Measurements from ENCODE around the gene HNMT. TPM values are rescaled to one million over a fixed set of nuclear protein-coding genes. Genes with fewer than 3 reads are reported as not detected.
A peak's percentile ranks its signal among the peaks of the same experiment; 100 is the strongest.

The HNMT gene
- total and polyA plus RNA-seq, 5 experiments from 2014 or later: 0.11 to 0.46 (median 0.34) TPM; not detected in 2

DNA sequence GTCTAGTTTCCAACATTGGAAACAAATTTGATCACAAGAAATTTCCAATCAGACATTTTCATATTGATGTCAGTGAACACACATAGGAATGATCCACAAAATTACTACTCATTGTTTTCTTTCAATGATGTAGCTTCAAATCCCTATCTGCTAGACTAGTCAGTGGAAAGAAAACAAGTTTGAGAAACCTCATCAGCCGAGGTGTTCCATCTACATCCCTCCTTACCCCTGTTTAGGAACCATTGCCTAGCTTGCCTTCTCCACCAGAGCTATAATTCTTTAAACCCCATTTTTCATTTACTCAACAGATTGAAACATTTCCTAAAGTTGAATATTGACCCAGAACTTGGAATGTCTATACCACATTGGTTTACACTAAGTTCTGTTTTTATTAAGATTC lies 45.3 kb downstream of the HNMT start:
- peak overlapping the region in 1 of 10 donors; percentile 63 for H3K27ac Mint-ChIP-seq
- H3K36me3 Mint-ChIP-seq: no peaks in the 10 kb centered on the region
- POLR2A ChIA-PET: no interaction called here
- ATAC-seq: no peak
- no peak overlapping the region for H3K4me3 Mint-ChIP-seq
- DNase-seq: no peak
- H3K9me3 Mint-ChIP-seq: peaks cover 0 to 10% (median 0%) of the 10 kb centered on the region in 9 donors
- H3K27me3 Mint-ChIP-seq: peaks cover 0 to 9% (median 0%) of the 10 kb centered on the region in 5 donors
- no peaks in the 10 kb centered on the region for H3K4me1 Mint-ChIP-seq

DNA sequence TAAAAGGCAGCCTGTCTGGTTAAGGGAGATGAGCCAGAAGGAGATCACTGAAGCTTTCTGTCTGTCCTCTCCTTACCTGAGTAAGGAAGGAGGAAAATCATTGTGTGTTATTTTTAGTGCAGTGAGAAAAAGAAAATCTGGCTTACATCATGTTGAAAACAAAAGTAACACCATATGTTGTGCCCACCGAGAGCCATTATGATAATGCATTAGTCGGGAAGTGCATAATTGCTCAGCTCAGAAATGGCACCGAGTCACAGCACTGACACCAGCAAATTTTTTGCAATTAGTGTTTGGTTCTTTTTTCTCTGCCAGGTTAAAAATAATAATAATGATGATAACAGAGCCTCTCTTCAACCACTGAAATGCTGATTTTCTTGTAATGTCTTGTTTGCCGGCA lies 46.6 kb downstream of the HNMT start:
- Mint-ChIP-seq H3K27me3 (peaks cover 0 to 9% (median 0%) of the 10 kb centered on the region in 5 donors), H3K4me3 (no peak overlapping the region), H3K4me1 (no peaks in the 10 kb centered on the region), H3K9me3 (peaks cover 0 to 10% (median 0%) of the 10 kb centered on the region in 9 donors), H3K36me3 (no peaks in the 10 kb centered on the region), H3K27ac (no peak overlapping the region)
- DNase-seq (no peak), ATAC-seq (no peak)
- POLR2A ChIA-PET: no interaction called here

DNA sequence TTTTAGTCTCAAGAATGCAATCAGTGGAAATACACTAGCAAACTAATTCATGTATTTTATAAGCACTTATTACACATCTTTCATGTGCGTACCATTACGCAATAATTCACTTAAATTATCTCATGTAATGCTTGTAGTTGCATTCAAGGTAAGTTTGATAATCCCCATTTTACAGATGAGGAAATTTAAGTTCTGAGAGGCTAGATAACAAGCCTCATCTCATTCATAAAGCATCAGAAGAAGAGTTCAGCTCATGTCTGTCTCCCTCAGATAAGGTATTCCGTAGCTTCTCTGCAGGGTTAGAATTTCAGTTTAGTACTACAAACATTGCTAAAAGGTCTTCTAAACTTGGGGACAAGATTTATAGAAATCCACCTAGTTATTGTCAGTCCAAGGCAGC lies 47.8 kb downstream of the HNMT start:
- DNase-seq (no peak), ATAC-seq (no peak)
- Mint-ChIP-seq H3K36me3 (no peaks in the 10 kb centered on the region), H3K27me3 (peaks cover 0 to 9% (median 0%) of the 10 kb centered on the region in 5 donors), H3K4me1 (no peaks in the 10 kb centered on the region), H3K4me3 (no peak overlapping the region), H3K27ac (no peak overlapping the region), H3K9me3 (peaks cover 0 to 10% (median 0%) of the 10 kb centered on the region in 9 donors)
- POLR2A ChIA-PET: no interaction called here

DNA sequence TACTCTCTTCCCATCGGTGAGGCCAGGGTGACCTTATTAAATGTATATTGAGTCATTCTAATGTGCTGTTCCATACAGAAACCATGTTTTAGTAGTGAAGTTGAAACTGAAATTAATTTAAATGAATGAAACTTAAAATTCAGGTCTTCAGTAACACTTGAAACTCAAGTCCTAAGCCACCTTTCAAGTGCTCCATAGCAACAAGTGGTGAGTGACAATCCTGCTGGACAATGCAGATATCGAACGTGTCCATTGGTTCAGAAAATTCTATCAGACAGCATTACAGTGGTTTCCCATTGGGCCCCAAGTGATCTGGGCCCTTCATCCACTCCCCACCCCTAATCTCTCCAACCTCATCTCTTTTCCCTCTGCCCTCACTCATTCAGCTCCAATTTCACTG lies 48.7 kb downstream of the HNMT start:
- Mint-ChIP-seq H3K4me3 (no peak overlapping the region), H3K36me3 (no peaks in the 10 kb centered on the region), H3K4me1 (no peaks in the 10 kb centered on the region), H3K9me3 (peaks cover 0 to 7% (median 0%) of the 10 kb centered on the region in 9 donors), H3K27me3 (peaks cover 0 to 3% (median 0%) of the 10 kb centered on the region in 5 donors), H3K27ac (no peak overlapping the region)
- DNase-seq (no peak), ATAC-seq (no peak)
- POLR2A ChIA-PET: no interaction called here

DNA sequence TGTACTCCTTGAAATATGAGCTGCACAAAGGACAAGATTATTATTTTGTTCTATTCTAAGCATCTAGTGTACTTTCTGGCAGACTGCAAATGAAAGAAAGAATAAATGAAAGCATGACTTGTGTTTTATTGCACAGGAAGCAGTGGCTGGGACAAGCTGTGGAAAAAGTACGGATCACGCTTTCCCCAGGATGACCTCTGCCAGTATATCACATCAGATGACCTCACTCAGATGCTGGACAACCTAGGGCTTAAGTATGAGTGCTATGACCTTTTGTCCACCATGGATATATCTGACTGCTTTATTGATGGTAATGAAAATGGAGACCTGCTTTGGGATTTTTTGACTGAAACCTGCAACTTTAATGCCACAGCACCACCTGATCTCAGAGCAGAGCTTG lies 49.4 kb downstream of the HNMT start:
- ATAC-seq (no peak), DNase-seq (no peak)
- Mint-ChIP-seq H3K9me3 (peaks cover 0 to 3% (median 0%) of the 10 kb centered on the region in 9 donors), H3K27ac (no peak overlapping the region), H3K27me3 (peaks cover 0 to 3% (median 0%) of the 10 kb centered on the region in 5 donors), H3K4me3 (no peak overlapping the region), H3K36me3 (no peaks in the 10 kb centered on the region), H3K4me1 (no peaks in the 10 kb centered on the region)
- POLR2A ChIA-PET: no interaction called here

DNA sequence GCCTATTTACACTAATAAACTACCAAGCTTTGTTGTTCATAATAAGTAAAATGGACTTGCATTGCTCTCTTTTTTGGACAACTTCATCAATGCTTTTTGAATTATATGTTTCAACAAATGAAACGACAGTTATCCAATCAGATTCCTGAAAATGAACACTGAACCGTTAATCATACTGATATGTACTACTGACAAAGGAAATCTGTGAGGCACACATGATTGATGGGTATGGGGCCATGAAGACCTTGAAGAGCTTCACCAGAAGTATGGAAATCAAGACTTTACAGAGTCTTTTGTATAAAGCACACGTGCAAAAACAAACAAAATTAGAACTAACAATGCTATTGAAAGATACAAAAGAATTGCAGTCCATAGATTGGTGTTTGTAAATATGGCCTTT lies 51.2 kb downstream of the HNMT start:
- H3K27me3 Mint-ChIP-seq: peaks cover 0 to 3% (median 0%) of the 10 kb centered on the region in 5 donors
- no peak overlapping the region for H3K27ac Mint-ChIP-seq

DNA sequence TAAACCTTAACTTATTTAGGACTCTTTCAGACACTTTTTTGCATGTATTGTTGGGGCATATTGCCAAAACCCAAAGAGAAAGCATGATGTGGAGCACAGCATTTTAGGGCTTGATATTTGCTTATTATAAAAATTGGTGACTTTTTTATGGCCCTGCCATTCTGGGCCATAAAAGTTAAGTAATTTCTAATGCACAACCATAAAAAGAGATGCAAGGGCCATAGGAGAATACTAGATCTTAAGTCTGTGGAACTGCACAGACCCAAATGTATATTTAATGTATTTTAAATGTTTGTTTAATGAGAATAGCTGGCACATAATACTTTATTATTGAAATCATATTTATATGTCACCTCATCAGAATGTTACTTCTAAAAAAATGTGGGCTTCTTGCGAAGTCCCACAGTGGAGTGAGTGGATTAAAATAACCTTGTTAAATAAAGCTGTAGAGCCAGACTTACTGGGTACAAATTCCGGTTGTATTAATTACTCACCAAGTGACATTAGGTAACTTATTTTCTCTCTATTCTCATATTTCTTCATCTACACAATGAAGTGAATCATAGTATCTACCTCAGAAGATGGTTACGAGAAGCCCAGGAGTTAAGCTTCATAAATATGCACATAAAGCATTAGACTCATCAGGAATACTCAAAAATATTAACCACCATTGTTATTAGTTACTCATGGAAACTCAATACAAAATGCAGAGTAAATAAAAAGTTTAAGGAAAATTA lies 52.2 kb downstream of the HNMT start:
- H3K36me3 Mint-ChIP-seq: no peaks in the 10 kb centered on the region
- POLR2A ChIA-PET: no interaction called here
- ATAC-seq: no peak

More for the DNA sequence above, 51.2 kb downstream of the HNMT start:
- Mint-ChIP-seq H3K4me1 (no peaks in the 10 kb centered on the region), H3K9me3 (no peaks in the 10 kb centered on the region), H3K4me3 (no peak overlapping the region), H3K36me3 (no peaks in the 10 kb centered on the region)
- DNase-seq (no peak), ATAC-seq (no peak)
- POLR2A ChIA-PET: no interaction called here

DNA sequence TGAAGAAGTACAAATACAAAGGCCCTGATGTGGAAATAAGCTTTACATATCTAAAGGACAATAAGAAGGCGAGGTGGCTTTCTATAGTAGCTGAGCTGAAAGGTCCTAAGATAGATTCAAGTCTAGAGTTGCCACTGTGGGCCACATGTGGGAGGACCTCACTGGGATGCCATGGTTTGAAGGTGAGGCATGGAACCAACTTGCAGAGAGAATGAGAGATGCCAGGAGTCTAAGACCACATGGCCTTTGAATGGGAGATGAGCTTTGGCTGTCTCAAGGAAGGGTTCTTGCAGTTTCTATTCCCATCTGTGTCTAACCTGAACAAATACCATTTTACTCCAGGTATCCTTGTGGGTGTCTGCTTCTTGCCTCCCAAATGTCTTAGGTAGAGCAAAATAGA lies 53.6 kb downstream of the HNMT start:
- DNase-seq (no peak), ATAC-seq (no peak)
- Mint-ChIP-seq H3K4me1 (no peaks in the 10 kb centered on the region), H3K27ac (no peak overlapping the region), H3K36me3 (no peaks in the 10 kb centered on the region), H3K27me3 (peaks cover 0 to 3% (median 0%) of the 10 kb centered on the region in 5 donors), H3K4me3 (no peak overlapping the region), H3K9me3 (no peaks in the 10 kb centered on the region)
- POLR2A ChIA-PET: no interaction called here

More for the DNA sequence above, 52.2 kb downstream of the HNMT start:
- no peaks in the 10 kb centered on the region for H3K9me3 Mint-ChIP-seq
- no peak overlapping the region for H3K27ac Mint-ChIP-seq
- DNase-seq: no peak
- peaks cover 0 to 3% (median 0%) of the 10 kb centered on the region in 5 donors for H3K27me3 Mint-ChIP-seq
- H3K4me1 Mint-ChIP-seq: no peaks in the 10 kb centered on the region
- no peak overlapping the region for H3K4me3 Mint-ChIP-seq

DNA sequence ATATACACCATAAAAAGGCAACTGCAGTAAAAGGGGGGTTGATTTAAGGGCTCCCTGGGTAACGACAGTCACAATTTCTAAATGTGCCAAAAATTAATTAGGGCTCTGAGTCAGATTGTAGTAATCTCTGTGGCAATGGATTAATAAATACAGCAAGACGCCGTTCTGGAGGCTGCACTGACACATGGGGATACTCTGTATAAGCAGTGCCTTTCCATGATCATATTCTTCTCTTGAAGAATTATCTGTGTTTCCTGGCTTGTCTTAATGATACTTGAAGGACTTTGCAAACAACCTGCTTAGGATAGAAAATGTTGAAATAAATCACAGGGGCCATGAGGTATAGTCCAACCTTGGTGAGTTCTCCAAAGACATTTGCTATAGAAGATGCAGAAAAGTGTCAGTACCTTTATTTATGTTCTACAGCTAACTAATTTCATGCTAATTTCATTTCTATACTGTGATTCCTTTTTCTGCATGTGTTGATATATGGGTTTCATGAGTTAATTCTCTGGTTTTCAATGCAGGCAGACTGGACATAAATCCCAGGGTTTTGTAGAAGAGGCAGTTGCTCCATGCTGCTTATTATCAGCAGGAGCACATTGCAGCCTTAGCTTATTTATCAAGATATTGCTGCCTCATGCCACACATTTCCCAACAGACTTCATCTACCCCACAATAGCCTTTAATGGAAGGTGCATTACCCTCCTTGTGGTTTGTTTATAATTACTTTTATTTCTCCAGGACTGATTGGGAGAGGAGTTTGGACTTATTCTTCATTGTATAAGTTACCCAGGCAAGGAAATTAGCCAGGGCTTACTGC lies 54.8 kb downstream of the HNMT start:
- POLR2A ChIA-PET: no interaction called here
- H3K9me3 Mint-ChIP-seq: no peaks in the 10 kb centered on the region
- ATAC-seq (no peak), DNase-seq (no peak)
- no peaks in the 10 kb centered on the region for H3K36me3 Mint-ChIP-seq
- H3K4me3 Mint-ChIP-seq: no peak overlapping the region
- H3K27me3 Mint-ChIP-seq: peaks cover 0 to 3% (median 0%) of the 10 kb centered on the region in 5 donors
- no peak overlapping the region for H3K27ac Mint-ChIP-seq
- H3K4me1 Mint-ChIP-seq: no peaks in the 10 kb centered on the region

DNA sequence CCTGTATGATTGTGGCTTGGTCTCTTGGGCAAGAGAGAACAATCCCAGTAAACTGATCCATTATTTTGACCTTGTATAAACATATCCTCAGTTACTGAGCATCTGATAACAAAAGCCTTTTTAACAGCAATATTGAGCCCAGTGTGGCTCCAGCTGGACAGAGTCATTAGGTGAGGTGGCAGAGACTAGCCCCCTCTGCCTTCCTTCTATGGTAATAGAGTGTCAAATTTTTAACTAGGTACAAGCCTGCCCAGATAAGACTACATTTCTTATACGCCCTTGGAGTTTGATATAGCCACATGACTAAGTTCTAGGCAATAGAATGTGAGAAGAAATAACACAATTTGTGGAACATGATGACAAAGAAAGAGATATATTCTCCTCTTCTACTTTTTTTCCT lies 56.2 kb downstream of the HNMT start:
- DNase-seq (no peak), ATAC-seq (no peak)
- H3K36me3 Mint-ChIP-seq: no peaks in the 10 kb centered on the region
- H3K4me1 Mint-ChIP-seq: no peaks in the 10 kb centered on the region
- H3K27me3 Mint-ChIP-seq: peaks cover 0 to 3% (median 0%) of the 10 kb centered on the region in 5 donors
- POLR2A ChIA-PET: no interaction called here
- H3K27ac Mint-ChIP-seq: no peak overlapping the region
- no peaks in the 10 kb centered on the region for H3K9me3 Mint-ChIP-seq
- H3K4me3 Mint-ChIP-seq: no peak overlapping the region

DNA sequence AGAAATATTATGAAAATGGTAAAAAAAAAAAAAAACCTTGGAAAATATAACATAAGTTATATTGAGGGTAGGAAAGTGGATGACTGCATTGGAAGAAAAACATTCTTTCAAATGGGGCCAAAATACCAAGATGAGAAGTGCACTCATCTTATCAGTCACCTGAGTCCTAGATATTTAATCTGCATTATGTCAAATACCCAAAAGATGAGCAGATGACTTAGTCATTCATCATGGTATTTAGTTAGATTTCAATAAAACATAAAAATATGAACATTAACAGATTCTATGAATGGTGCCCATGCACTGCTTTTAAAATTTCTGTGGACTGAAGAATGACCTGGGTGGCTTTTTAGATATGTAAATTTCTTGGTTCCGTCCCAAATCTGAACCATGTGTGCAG lies 56.9 kb downstream of the HNMT start:
- DNase-seq (no peak), ATAC-seq (no peak)
- POLR2A ChIA-PET: no interaction called here
- no peaks in the 10 kb centered on the region for H3K27me3 Mint-ChIP-seq
- no peak overlapping the region for H3K4me3 Mint-ChIP-seq
- no peaks in the 10 kb centered on the region for H3K36me3 Mint-ChIP-seq
- no peaks in the 10 kb centered on the region for H3K9me3 Mint-ChIP-seq
- no peak overlapping the region for H3K27ac Mint-ChIP-seq
- H3K4me1 Mint-ChIP-seq: no peaks in the 10 kb centered on the region

DNA sequence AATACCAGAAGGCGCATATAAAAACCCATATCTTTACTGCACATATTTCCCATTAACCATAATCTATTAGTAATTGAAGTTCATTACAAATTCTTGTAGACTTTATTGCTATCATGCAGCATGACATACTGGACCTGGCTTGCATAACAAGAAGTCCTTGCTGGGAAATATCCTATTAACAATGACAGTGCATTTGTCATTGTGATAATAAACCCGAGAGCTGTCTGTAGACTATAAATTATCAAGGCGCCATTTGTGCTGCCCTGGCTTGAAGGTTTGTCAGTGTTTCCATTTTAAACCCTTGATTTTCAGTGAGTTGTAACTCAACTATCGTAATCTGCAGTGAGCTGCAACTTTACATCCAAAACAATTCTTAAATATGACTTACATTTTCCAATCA lies 59.0 kb downstream of the HNMT start:
- Mint-ChIP-seq H3K27ac (no peak overlapping the region), H3K36me3 (no peaks in the 10 kb centered on the region), H3K4me1 (no peaks in the 10 kb centered on the region), H3K27me3 (no peaks in the 10 kb centered on the region), H3K4me3 (no peak overlapping the region), H3K9me3 (no peaks in the 10 kb centered on the region)
- no peak for ATAC-seq
- POLR2A ChIA-PET: no interaction called here
- no peak for DNase-seq

DNA sequence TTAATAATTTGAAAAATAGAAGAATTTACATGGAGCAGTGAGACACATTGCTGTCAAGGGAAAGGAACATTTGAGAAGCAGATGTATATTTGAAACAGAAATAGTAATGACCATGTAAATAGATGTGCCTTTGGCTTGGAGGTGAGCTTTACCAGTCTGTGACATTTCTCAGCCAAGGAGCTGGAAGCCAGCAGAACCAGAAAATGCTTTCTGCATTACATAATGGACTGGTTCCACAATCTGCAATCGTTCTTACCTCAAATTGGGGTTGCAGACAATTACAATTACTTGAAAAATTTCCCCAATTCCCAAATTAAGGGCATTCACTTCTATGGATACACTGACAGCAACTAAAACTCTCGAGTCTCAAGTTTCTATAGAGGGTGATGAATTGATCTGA lies 59.7 kb downstream of the HNMT start:
- POLR2A ChIA-PET: no interaction called here
- H3K27me3 Mint-ChIP-seq: no peaks in the 10 kb centered on the region
- ATAC-seq: no peak

More for the DNA sequence above, 59.7 kb downstream of the HNMT start:
- Mint-ChIP-seq H3K9me3 (no peaks in the 10 kb centered on the region), H3K27ac (no peak overlapping the region), H3K36me3 (no peaks in the 10 kb centered on the region), H3K4me3 (no peak overlapping the region), H3K4me1 (no peaks in the 10 kb centered on the region)
- no peak for DNase-seq

Data from naive thymus-derived CD8-positive, alpha-beta T cell (primary cell).